ENCODE results near the gene G6PC1. TPM values are rescaled to one million over a fixed set of nuclear protein-coding genes. Genes with fewer than 3 reads are reported as not detected.
A peak's percentile ranks its signal among the peaks of the same experiment; 100 is the strongest.
"Not testable (repeated sequence)": the region's sequence is repeated elsewhere in the genome, so short reads cannot be mapped to it uniquely, and the experiment has no call there.

Gene G6PC1
- total RNA-seq, 1 experiment from 2014 or later, result not detected

- Histone ChIP-seq H3K79me2 (ENCODE audit: low read depth) (no peaks in the 10 kb centered on the region), H3K27me3 (ENCODE audit: insufficient read depth, low read depth) (no peaks in the 10 kb centered on the region; the same call in 1 of the 2 replicates), H3K4me2 (no peak overlapping the region), H2AFZ (no peak overlapping the region), H3K9me3 (ENCODE audit: insufficient read depth, low read depth) (no peaks in the 10 kb centered on the region), H4K20me1 (ENCODE audit: insufficient read depth) (no peaks in the 10 kb centered on the region), H3K4me3 (no peak overlapping the region), H3K4me1 (replicated peaks; ENCODE audit: insufficient read depth) (peaks cover 12% of the 10 kb centered on the region), H3K36me3 (ENCODE audit: low read depth) (no peaks in the 10 kb centered on the region), H3K9me2 (ENCODE audit: insufficient read depth) (no peaks in the 10 kb centered on the region), H3K27ac (no peak overlapping the region), H3F3A (ENCODE audit: insufficient read depth, low read depth) (peaks cover 17% of the 10 kb centered on the region; the same call in 1 of the 2 replicates)
- ChIA-PET CTCF (no interaction called here), POLR2A (ENCODE audit: unreplicated experiment) (no interaction called here)
- no peak for TF ChIP-seq EZH2 (IDR thresholded peaks at IDR 0.05; ENCODE audit: low read depth)
- no peak for TF ChIP-seq CTCF (conservative IDR thresholded peaks at IDR 0.05)
- BruUV-seq (replicated peaks), result no TSS peak
- intact Hi-C loops (cut with micrococcal nuclease; ENCODE audit: unreplicated experiment), result no loop called here
- no peak for DNase-seq
Observed at GRCh38 chr17:42908872-42909700, 8.5 kb downstream of the G6PC1 start.

DNA sequence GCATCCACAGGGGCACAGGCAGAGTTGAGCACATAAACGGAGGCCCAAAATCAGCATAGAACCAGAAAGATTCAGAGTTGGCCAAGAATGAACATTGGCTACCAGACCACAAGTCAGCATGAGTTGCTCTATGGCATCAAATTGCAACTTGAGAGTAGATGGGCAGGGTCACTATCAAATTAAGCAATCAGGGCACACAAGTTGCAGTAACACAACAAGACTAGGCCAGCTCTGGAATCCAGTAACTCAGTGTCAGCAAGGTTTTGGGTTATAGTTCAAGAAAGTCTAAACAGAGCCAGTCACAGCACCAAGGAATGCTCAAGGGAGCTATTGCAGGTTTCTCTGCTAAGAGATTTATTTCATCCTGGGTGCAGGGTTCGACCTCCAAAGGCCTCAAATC is 12.9 kb downstream of the G6PC1 start:
- H3F3A ChIP-seq (ENCODE audit: insufficient read depth, low read depth), result peaks cover 21% of the 10 kb centered on the region; the same call in 1 of the 2 replicates
- intact Hi-C loops (cut with micrococcal nuclease; ENCODE audit: unreplicated experiment), result no loop called here
- peaks cover 21% of the 10 kb centered on the region for H3K4me1 ChIP-seq (replicated peaks; ENCODE audit: insufficient read depth)
- H4K20me1 ChIP-seq (ENCODE audit: insufficient read depth), result no peaks in the 10 kb centered on the region
- no peaks in the 10 kb centered on the region for H3K27me3 ChIP-seq (ENCODE audit: insufficient read depth, low read depth)
- H3K27ac ChIP-seq, result peak overlapping the region; percentile 27; the same call in 1 of the 2 replicates
- H3K9me3 ChIP-seq (ENCODE audit: insufficient read depth, low read depth), result no peaks in the 10 kb centered on the region
- BruUV-seq (replicated peaks), result no TSS peak
- H3K9me2 ChIP-seq (ENCODE audit: insufficient read depth), result no peaks in the 10 kb centered on the region
- H3K79me2 ChIP-seq (ENCODE audit: low read depth), result no peaks in the 10 kb centered on the region
- DNase-seq, result peak; percentile 9 to 81
- CTCF ChIA-PET, result no interaction called here
- peak overlapping the region; percentile 35 for H3K4me2 ChIP-seq
- POLR2A ChIA-PET (ENCODE audit: unreplicated experiment), result interaction anchor here (0.6 kb wide), 1 partner anchor 650 kb away, joined by 4 read pairs; no protein-coding TSS in a partner anchor
- no peak overlapping the region for H2AFZ ChIP-seq
- H3K4me3 ChIP-seq, result no peak overlapping the region
- TF ChIP-seq CTCF (conservative IDR thresholded peaks at IDR 0.05) (no peak), EZH2 (IDR thresholded peaks at IDR 0.05; ENCODE audit: low read depth) (no peak)
- H3K36me3 ChIP-seq (ENCODE audit: low read depth), result no peaks in the 10 kb centered on the region

- no peaks in the 10 kb centered on the region for H3K36me3 ChIP-seq (ENCODE audit: low read depth)
- no peaks in the 10 kb centered on the region for H3K9me2 ChIP-seq (ENCODE audit: insufficient read depth)
- peak in 1 of 2 experiments; percentile 34 for DNase-seq
- intact Hi-C loops (cut with micrococcal nuclease; ENCODE audit: unreplicated experiment), result no loop called here
- H2AFZ ChIP-seq, result no peak overlapping the region
- peaks cover 19% of the 10 kb centered on the region; the same call in 1 of the 2 replicates for H3F3A ChIP-seq (ENCODE audit: insufficient read depth, low read depth)
- no peaks in the 10 kb centered on the region for H3K9me3 ChIP-seq (ENCODE audit: insufficient read depth, low read depth)
- peaks cover 21% of the 10 kb centered on the region for H3K4me1 ChIP-seq (replicated peaks; ENCODE audit: insufficient read depth)
- no TSS peak for BruUV-seq (replicated peaks)
- H3K79me2 ChIP-seq (ENCODE audit: low read depth), result no peaks in the 10 kb centered on the region
- ChIA-PET CTCF (no interaction called here), POLR2A (ENCODE audit: unreplicated experiment) (no interaction called here)
- H3K27ac ChIP-seq, result no peak overlapping the region
- H3K4me2 ChIP-seq, result peak overlapping the region; percentile 35; the same call in 1 of the 2 replicates
- H4K20me1 ChIP-seq (ENCODE audit: insufficient read depth), result no peaks in the 10 kb centered on the region
- no peaks in the 10 kb centered on the region for H3K27me3 ChIP-seq (ENCODE audit: insufficient read depth, low read depth)
- no peak overlapping the region for H3K4me3 ChIP-seq
- TF ChIP-seq CTCF (conservative IDR thresholded peaks at IDR 0.05), result no peak
Observed at GRCh38 chr17:42913981-42914617, 13.5 kb downstream of the G6PC1 start.

DNA sequence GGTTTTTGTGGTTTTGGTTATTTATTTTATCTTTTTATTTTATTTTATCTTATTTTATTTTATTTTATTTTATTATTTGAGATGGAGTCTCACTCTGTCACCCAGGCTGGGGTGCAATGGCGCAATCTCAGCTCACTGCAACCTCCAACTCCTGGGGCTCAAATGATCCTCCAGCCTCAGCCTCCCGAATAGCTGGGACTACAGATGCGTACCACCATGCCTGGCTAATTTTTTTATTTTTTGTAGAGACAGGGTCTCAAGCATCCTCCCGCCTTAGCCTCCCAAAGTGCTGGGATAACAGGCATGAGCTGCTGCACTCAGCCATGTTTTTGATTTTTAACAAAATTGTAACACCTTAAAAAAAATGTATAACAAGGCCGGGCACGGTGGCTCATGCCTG is 14.7 kb downstream of the G6PC1 start:
- H3K4me2 ChIP-seq; POLR2A ChIA-PET (ENCODE audit: unreplicated experiment); H3K9me2 ChIP-seq (ENCODE audit: insufficient read depth); H3K79me2 ChIP-seq (ENCODE audit: low read depth); BruUV-seq (replicated peaks); H3K36me3 ChIP-seq (ENCODE audit: low read depth); H3K27ac ChIP-seq; CTCF ChIA-PET; H3K27me3 ChIP-seq (ENCODE audit: insufficient read depth, low read depth); H2AFZ ChIP-seq; H4K20me1 ChIP-seq (ENCODE audit: insufficient read depth); H3K4me3 ChIP-seq; DNase-seq; H3K9me3 ChIP-seq (ENCODE audit: insufficient read depth, low read depth); intact Hi-C loops (cut with micrococcal nuclease; ENCODE audit: unreplicated experiment): not testable (repeated sequence)
- H3K4me1 ChIP-seq (replicated peaks; ENCODE audit: insufficient read depth), result peaks cover 21% of the 10 kb centered on the region
- H3F3A ChIP-seq (ENCODE audit: insufficient read depth, low read depth), result peaks cover 14% of the 10 kb centered on the region; the same call in 1 of the 2 replicates

Measured in PC-9 (cell line).